Left kidney (tissue), 2 donors: ENCODE measurements around the gene B3GNT7. TPM values are rescaled to one million over a fixed set of nuclear protein-coding genes. Genes with fewer than 3 reads are reported as not detected.
A peak's percentile ranks its signal among the peaks of the same experiment; 100 is the strongest.
"Not testable (repeated sequence)": the region's sequence is repeated elsewhere in the genome, so short reads cannot be mapped to it uniquely, and the experiment has no call there.

Experiments used
- DNase-seq: peaks from one replicate; pipeline ENCODE4 v3.0.0-alpha.2; 2013
- polyA plus RNA-seq: library from polyadenylated mRNA; unstranded; fragments of 120-200 nt; gene quantifications from one replicate; pipeline ENCODE4 v1.2.1, GENCODE V29; 2013; ENCODE audit not compliant: insufficient read length

The B3GNT7 gene
- polyA plus RNA-seq, 1 donor = 3.1 TPM

- not testable (repeated sequence) for DNase-seq
These were observed 5.2 kb downstream of the B3GNT7 start for GRCh38 chr2:231400681-231401080.

- DNase-seq = not testable (repeated sequence)
These were observed 5.6 kb downstream of the B3GNT7 start for GRCh38 chr2:231401101-231401500.

GRCh38 chr2:231403421-231404182 lies 8.1 kb downstream of the B3GNT7 start:
- not testable (repeated sequence) for DNase-seq

- DNase-seq = not testable (repeated sequence)
These were observed 8.7 kb downstream of the B3GNT7 start for GRCh38 chr2:231404183-231404578.

- not testable (repeated sequence) for DNase-seq
These were observed 10.3 kb downstream of the B3GNT7 start for GRCh38 chr2:231405601-231406367.

GRCh38 chr2:231407686-231408085 lies 12.2 kb downstream of the B3GNT7 start:
- DNase-seq = not testable (repeated sequence)

GRCh38 chr2:231408304-231408703 lies 12.8 kb downstream of the B3GNT7 start:
- not testable (repeated sequence) for DNase-seq

GRCh38 chr2:231409776-231410175 lies 14.3 kb downstream of the B3GNT7 start:
- DNase-seq = no peak

GRCh38 chr2:231410293-231411004 lies 14.9 kb downstream of the B3GNT7 start:
- no peak for DNase-seq

GRCh38 chr2:231411237-231411636 lies 15.7 kb downstream of the B3GNT7 start:
- DNase-seq = no peak

- DNase-seq = peak; percentile 89
These were observed 16.5 kb downstream of the B3GNT7 start for GRCh38 chr2:231411831-231412617.

- DNase-seq = no peak
These were observed 17.1 kb downstream of the B3GNT7 start for GRCh38 chr2:231412618-231412963.

- DNase-seq = no peak
These were observed 17.9 kb downstream of the B3GNT7 start for GRCh38 chr2:231413456-231413855.

GRCh38 chr2:231413921-231414476 lies 18.5 kb downstream of the B3GNT7 start:
- no peak for DNase-seq

- DNase-seq = no peak
These were observed 19.5 kb downstream of the B3GNT7 start for GRCh38 chr2:231415029-231415428.

- no peak for DNase-seq
These were observed 23.5 kb downstream of the B3GNT7 start for GRCh38 chr2:231418820-231419640.

- no peak for DNase-seq
These were observed 25.6 kb downstream of the B3GNT7 start for GRCh38 chr2:231421051-231421580.

GRCh38 chr2:231422056-231422455 lies 26.5 kb downstream of the B3GNT7 start:
- DNase-seq = no peak

- no peak for DNase-seq
These were observed 27.7 kb downstream of the B3GNT7 start for GRCh38 chr2:231423176-231423575.

- DNase-seq = no peak
These were observed 29.8 kb downstream of the B3GNT7 start for GRCh38 chr2:231425291-231425810.
